ENCODE results near the gene SRD5A3.

SRD5A3 gene

DNA sequence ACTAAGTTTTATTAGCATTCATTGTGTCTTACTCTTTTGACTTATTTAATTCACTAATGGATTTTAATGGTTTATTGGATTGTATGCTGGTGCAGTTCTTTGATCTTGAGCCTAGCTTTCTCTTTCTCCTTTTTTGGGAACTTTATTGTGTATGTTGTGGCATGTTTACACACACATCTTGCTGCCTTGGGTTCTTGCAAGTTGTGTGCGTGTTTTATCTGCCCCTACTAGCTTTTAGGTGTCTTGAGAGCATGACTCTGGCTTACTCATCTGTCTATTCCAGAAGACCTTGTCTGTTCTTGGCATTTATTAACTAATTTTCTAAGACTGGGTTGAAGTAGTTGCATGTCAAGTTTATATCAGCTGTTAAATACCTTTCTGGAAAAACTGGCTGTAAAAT, 52.4 kb downstream of the SRD5A3 start:
- Histone ChIP-seq H3K9ac (peak overlapping the region; percentile 94), H3K9me3 (no peaks in the 10 kb centered on the region), H3K36me3 (peaks cover 31% of the 10 kb centered on the region), H3K27ac (no peak overlapping the region), H3K4me2 (peak overlapping the region; percentile 98), H3K27me3 (no peaks in the 10 kb centered on the region), H3K4me3 (peak overlapping the region; percentile 94), H3K4me1 (peaks cover 40% of the 10 kb centered on the region), H4K20me1 (peaks cover 72% of the 10 kb centered on the region)
- no peak for TF ChIP-seq Cebpa-rat (IDR thresholded peaks at IDR 0.05)

DNA sequence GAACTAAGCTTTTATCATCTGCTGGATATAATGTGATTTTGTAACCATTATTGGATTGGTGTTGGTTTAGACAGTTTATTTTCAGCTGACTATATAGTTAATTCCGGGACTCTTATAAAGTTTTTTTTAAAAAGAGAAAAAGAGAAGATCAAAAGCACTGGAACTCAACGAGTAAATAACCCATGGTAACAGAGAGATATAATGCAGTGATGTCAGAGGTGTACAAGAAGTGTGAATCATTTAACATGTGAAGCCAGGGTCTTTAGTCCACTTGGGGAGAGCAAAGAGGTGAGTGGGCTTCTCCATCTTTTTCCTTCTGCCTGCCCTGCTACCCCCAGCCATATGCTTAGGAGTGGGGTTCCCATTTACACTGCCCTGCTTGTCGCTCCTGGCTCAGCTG, 52.9 kb downstream of the SRD5A3 start:
- no peak overlapping the region for H3K9ac ChIP-seq
- no peaks in the 10 kb centered on the region for H3K9me3 ChIP-seq
- H3K4me3 ChIP-seq, result no peak overlapping the region

DNA sequence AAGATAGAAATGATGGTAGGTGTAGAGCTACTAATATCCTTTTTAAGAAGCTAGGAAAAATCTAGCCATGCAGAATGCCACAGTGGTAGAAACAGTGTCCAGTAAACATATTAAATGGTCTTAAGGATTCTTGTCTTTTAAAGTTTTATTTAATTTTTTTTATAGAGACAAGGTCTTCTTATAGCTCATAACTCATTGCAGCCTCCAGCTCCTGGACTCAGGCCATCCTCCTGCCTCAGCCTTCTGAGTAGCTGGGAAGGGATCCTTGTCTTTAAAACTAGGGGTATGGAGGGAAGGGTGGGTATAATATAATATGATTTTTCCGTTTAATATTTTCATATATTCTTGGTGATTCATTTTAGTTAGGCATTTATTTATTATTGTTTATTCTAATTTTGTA, 53.5 kb downstream of the SRD5A3 start:
- no peak overlapping the region for H3K27ac ChIP-seq
- H3K36me3 ChIP-seq, result peaks cover 42% of the 10 kb centered on the region
- TF ChIP-seq Cebpa-rat (IDR thresholded peaks at IDR 0.05), result no peak
- H3K9me3 ChIP-seq, result no peaks in the 10 kb centered on the region
- H3K27me3 ChIP-seq, result no peaks in the 10 kb centered on the region
- H3K4me2 ChIP-seq, result peak overlapping the region; percentile 98
- no peak overlapping the region for H3K9ac ChIP-seq
- H3K4me3 ChIP-seq, result no peak overlapping the region
- peaks cover 83% of the 10 kb centered on the region for H4K20me1 ChIP-seq
- peaks cover 35% of the 10 kb centered on the region for H3K4me1 ChIP-seq

More for the DNA sequence above, 52.9 kb downstream of the SRD5A3 start:
- H3K27me3 ChIP-seq, result no peaks in the 10 kb centered on the region
- H3K27ac ChIP-seq, result no peak overlapping the region
- peak overlapping the region; percentile 98 for H3K4me2 ChIP-seq
- no peak for TF ChIP-seq Cebpa-rat (IDR thresholded peaks at IDR 0.05)
- H3K4me1 ChIP-seq, result peaks cover 35% of the 10 kb centered on the region
- peaks cover 77% of the 10 kb centered on the region for H4K20me1 ChIP-seq
- H3K36me3 ChIP-seq, result peaks cover 36% of the 10 kb centered on the region

DNA sequence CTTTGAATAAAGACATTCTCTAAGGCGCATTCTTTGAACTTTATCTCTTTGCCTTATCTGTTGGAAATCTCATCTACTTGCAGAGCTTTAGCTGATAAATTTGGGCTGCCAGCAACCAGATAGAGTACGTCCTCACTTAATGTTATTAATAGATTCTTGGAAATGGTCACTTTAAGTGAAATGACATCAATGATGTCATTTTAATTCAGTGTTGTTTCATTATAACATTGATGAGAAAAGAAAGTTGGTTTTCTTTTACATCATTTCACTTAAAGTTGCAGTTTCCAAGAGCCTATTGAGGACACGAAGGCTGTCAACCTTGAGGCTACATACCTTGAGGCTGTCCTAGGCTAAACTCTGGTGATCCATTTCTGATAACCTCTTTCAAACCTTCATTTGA, 59.0 kb downstream of the SRD5A3 start:
- no peak for TF ChIP-seq Cebpa-rat (IDR thresholded peaks at IDR 0.05)
- H3K4me2 ChIP-seq, result no peak overlapping the region
- H4K20me1 ChIP-seq, result peaks cover 97% of the 10 kb centered on the region
- no peak overlapping the region for H3K27ac ChIP-seq
- H3K4me1 ChIP-seq, result peaks cover 36% of the 10 kb centered on the region
- peaks cover 66% of the 10 kb centered on the region for H3K36me3 ChIP-seq
- H3K4me3 ChIP-seq, result no peak overlapping the region
- no peaks in the 10 kb centered on the region for H3K9me3 ChIP-seq
- no peak overlapping the region for H3K9ac ChIP-seq
- no peaks in the 10 kb centered on the region for H3K27me3 ChIP-seq

DNA sequence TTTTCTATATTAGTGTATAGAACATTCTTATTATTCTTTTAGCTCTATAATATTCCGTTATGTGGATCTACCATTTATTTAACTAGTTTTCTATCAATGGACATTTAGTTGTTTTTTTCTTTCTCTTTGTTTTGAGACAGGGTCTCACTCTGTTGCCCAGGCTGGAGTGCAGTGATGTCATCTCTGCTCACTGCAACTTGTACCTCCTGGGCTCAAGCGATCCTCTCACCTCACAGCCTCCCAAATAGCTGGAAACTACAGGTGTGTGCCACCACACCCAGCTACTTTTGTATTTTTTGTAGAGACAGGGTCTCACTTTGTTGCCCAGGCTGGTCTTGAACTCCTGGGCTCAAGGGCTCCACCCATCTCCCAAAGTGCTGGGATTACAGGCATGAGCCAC, 60.5 kb downstream of the SRD5A3 start:
- TF ChIP-seq Cebpa-rat (IDR thresholded peaks at IDR 0.05), result no peak
- Histone ChIP-seq H3K27me3 (no peaks in the 10 kb centered on the region), H4K20me1 (peaks cover 98% of the 10 kb centered on the region), H3K27ac (no peak overlapping the region), H3K4me2 (no peak overlapping the region), H3K9ac (no peak overlapping the region), H3K4me1 (peaks cover 39% of the 10 kb centered on the region), H3K36me3 (peaks cover 69% of the 10 kb centered on the region), H3K4me3 (no peak overlapping the region), H3K9me3 (no peaks in the 10 kb centered on the region)

DNA sequence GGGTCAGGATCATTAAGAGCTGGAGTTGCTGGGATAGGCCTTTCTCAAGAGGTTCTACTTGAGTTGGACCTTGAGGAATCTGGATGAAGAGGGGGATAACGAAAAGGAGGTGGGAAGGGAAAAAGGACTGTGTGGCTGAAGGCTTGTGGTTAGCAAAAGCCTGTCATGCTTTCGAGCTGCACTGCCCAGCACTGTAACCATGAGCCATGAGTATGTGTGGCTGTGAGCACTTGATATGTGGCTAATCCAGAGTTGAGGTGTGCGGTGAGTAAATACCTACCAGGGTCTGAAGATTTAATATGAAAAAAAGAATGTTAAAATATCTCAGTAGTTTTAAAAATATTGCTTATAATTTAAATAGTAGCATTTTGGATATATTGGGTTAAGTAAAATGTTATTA, 61.1 kb downstream of the SRD5A3 start:
- H4K20me1 ChIP-seq, result peaks cover 99% of the 10 kb centered on the region

DNA sequence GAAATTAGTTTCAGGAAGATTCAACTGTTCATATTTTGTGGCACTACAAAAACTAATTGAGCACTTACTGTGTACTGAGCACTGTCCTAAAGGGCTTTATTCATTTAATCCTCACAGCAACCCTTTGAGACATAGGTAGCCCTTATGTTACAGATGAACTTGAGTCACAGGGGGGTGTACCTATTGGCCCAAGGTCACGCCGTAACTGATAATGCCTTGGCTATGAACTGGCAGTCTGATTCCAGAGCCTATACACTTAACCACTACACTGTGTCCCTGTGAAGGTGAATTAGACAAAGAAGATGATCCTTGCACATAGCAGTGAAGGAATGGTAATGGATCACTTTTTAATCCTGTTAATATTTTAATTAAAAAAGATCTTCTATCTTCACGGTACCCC, 61.7 kb downstream of the SRD5A3 start:
- 0 out of 2 replicates have a peak overlapping the region, but pooled peaks have one; percentile 59 for H3K4me2 ChIP-seq
- peaks cover 72% of the 10 kb centered on the region for H3K36me3 ChIP-seq
- no peak overlapping the region for H3K9ac ChIP-seq
- no peak for TF ChIP-seq Cebpa-rat (IDR thresholded peaks at IDR 0.05)
- no peak overlapping the region for H3K4me3 ChIP-seq
- no peak overlapping the region for H3K27ac ChIP-seq
- H4K20me1 ChIP-seq, result peaks cover 100% of the 10 kb centered on the region
- peaks cover 39% of the 10 kb centered on the region for H3K4me1 ChIP-seq
- no peaks in the 10 kb centered on the region for H3K9me3 ChIP-seq
- no peaks in the 10 kb centered on the region for H3K27me3 ChIP-seq

More for the DNA sequence above, 61.1 kb downstream of the SRD5A3 start:
- peaks cover 71% of the 10 kb centered on the region for H3K36me3 ChIP-seq
- no peak overlapping the region for H3K4me2 ChIP-seq
- peaks cover 39% of the 10 kb centered on the region for H3K4me1 ChIP-seq
- no peak overlapping the region for H3K27ac ChIP-seq
- no peaks in the 10 kb centered on the region for H3K27me3 ChIP-seq
- TF ChIP-seq Cebpa-rat (IDR thresholded peaks at IDR 0.05), result no peak
- H3K4me3 ChIP-seq, result no peak overlapping the region
- H3K9me3 ChIP-seq, result no peaks in the 10 kb centered on the region
- H3K9ac ChIP-seq, result no peak overlapping the region

DNA sequence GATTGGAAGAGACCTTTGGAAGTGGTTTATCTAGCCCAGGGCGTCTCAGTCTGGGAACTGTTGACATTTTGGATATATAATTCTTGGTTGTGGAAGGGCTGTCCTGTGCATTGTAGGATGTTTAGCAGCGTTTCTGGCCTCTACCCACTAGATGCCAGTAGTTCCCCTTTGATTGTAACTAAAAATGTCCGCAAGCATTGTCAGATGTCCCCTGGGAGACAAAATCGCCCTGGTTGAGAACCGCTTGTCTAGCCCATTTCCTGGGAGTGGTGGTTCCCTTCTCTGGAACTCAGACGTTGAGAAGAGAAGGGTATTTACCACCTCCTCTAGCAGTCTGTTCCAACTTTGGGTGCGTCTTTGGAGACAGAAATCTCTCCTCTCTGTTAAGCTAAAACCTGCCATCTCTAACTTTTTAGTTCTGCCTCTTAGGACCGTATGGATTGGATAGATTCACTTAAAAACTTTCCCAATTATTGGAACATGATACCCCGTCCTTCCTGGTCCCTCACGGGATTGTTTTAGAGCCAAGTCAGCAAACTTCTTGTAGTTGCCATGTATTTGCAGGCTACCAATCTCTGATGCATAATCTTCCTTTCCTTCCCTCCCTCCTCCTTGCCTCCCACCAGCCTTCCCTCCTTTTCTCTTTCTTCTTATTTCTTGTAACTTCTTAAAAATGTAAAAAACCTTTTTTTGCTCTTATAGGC, 63.6 kb downstream of the SRD5A3 start:
- no peaks in the 10 kb centered on the region for H3K9me3 ChIP-seq
- peaks cover 100% of the 10 kb centered on the region for H4K20me1 ChIP-seq
- H3K27me3 ChIP-seq, result no peaks in the 10 kb centered on the region
- TF ChIP-seq Cebpa-rat (IDR thresholded peaks at IDR 0.05), result no peak
- H3K9ac ChIP-seq, result no peak overlapping the region; the same call in 1 of the 2 replicates
- H3K36me3 ChIP-seq, result peaks cover 74% of the 10 kb centered on the region
- peak overlapping the region; percentile 43; the same call in 1 of the 2 replicates for H3K27ac ChIP-seq
- H3K4me3 ChIP-seq, result no peak overlapping the region
- peaks cover 39% of the 10 kb centered on the region for H3K4me1 ChIP-seq
- peak overlapping the region; percentile 59 for H3K4me2 ChIP-seq

DNA sequence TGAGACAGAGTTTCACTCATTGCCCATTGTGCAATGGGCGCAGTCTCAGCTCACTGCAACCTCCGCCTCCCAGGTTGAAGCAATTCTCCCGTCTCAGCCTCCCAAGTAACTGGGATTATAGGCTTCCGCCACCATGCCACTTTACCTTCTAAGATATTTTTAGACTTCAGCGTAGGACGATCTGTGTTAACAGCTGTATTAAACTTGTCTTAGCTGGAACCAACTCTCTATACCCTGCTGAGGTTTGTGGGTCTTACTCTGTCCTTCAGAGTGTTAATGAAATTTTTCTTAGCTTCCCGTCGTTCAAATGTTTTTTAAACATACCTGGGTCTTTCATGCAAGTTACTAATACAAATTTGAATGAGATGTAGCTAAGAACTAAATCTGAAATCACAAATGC, 64.4 kb downstream of the SRD5A3 start:
- Histone ChIP-seq H3K9me3 (no peaks in the 10 kb centered on the region), H3K9ac (no peak overlapping the region), H4K20me1 (peaks cover 100% of the 10 kb centered on the region), H3K36me3 (peaks cover 74% of the 10 kb centered on the region), H3K27me3 (no peaks in the 10 kb centered on the region), H3K4me2 (0 out of 2 replicates have a peak overlapping the region, but pooled peaks have one; percentile 59), H3K4me1 (peaks cover 39% of the 10 kb centered on the region), H3K4me3 (no peak overlapping the region), H3K27ac (no peak overlapping the region)
- TF ChIP-seq Cebpa-rat (IDR thresholded peaks at IDR 0.05), result no peak

DNA sequence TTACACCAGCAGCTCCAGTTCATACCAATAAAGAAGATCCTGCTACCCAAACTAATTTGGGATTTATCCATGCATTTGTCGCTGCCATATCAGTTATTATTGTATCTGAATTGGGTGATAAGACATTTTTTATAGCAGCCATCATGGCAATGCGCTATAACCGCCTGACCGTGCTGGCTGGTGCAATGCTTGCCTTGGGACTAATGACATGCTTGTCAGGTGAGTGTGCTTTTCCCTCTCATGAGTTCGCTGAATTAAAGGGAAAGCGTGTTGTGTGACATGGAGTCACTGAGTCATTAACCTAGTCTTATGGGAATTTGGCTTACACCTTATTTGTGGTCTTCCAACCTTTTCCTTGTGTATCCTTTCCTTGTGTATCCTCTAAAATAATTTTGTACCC, 65.6 kb downstream of the SRD5A3 start:
- Histone ChIP-seq H3K4me1 (peaks cover 38% of the 10 kb centered on the region), H3K4me3 (no peak overlapping the region), H3K9me3 (no peaks in the 10 kb centered on the region), H3K27ac (no peak overlapping the region), H4K20me1 (peaks cover 100% of the 10 kb centered on the region), H3K36me3 (peaks cover 74% of the 10 kb centered on the region), H3K27me3 (no peaks in the 10 kb centered on the region), H3K4me2 (no peak overlapping the region), H3K9ac (no peak overlapping the region)
- TF ChIP-seq Cebpa-rat (IDR thresholded peaks at IDR 0.05), result no peak
